ENCODE results near the gene MMRN2. TPM values are rescaled to one million over a fixed set of nuclear protein-coding genes. Genes with fewer than 3 reads are reported as not detected.
A peak's percentile ranks its signal among the peaks of the same experiment; 100 is the strongest.

MMRN2 gene
- total and polyA plus RNA-seq, 12 donors: 9.5 to 44.2 (median 28.4) TPM

- Histone ChIP-seq H3K27me3 (no peaks in the 10 kb centered on the region), H3K36me3 (replicated peaks in 1 of 2) (no peaks in the 10 kb centered on the region), H3K27ac (no peak overlapping the region), H3K4me1 (replicated peaks in 1 of 2) (peaks cover 4 to 21% of the 10 kb centered on the region in 2 donors), H3K9me3 (replicated peaks in 1 of 3) (no peaks in the 10 kb centered on the region), H3K4me3 (no peak overlapping the region)
- WGBS, 4 donors: 83 to 96% (median 85%) methylated on average over 37 to 94 of the region's 94 CpGs
- DNase-seq: peak in 1 of 7 donors; percentile 52
- TF ChIP-seq CTCF (IDR thresholded peaks at IDR 0.05) (no peak), POLR2A (IDR thresholded peaks at IDR 0.05) (no peak)
- intact Hi-C loops (cut with DNase I): no loop called here
Observed at GRCh38 chr10:86942441-86943315, 14.7 kb downstream of the MMRN2 start.

GRCh38 chr10:86941991-86942421 lies 15.4 kb downstream of the MMRN2 start:
- H3K36me3 ChIP-seq (replicated peaks in 1 of 2): no peaks in the 10 kb centered on the region

GRCh38 chr10:86941426-86941825 lies 16.0 kb downstream of the MMRN2 start:
- intact Hi-C loops (cut with DNase I): no loop called here
- peaks cover 12 to 31% of the 10 kb centered on the region in 2 donors for H3K4me1 ChIP-seq (replicated peaks in 1 of 2)

More at GRCh38 chr10:86941991-86942421, 15.4 kb downstream of the MMRN2 start:
- Histone ChIP-seq H3K4me3 (no peak overlapping the region), H3K9me3 (replicated peaks in 1 of 3) (no peaks in the 10 kb centered on the region), H3K4me1 (replicated peaks in 1 of 2) (peaks cover 8 to 26% of the 10 kb centered on the region in 2 donors), H3K27ac (no peak overlapping the region), H3K27me3 (no peaks in the 10 kb centered on the region)
- peak in 1 of 7 donors; percentile 51 for DNase-seq
- WGBS, 4 donors: 91 to 96% (median 92%) methylated on average over 10 to 14 of the region's 14 CpGs
- intact Hi-C loops (cut with DNase I): no loop called here
- TF ChIP-seq CTCF (IDR thresholded peaks at IDR 0.05): no peak
- no peak for TF ChIP-seq POLR2A (IDR thresholded peaks at IDR 0.05)

More at GRCh38 chr10:86941426-86941825, 16.0 kb downstream of the MMRN2 start:
- Histone ChIP-seq H3K27ac (no peak overlapping the region), H3K36me3 (replicated peaks in 1 of 2) (no peaks in the 10 kb centered on the region), H3K4me3 (no peak overlapping the region), H3K9me3 (replicated peaks in 1 of 3) (no peaks in the 10 kb centered on the region), H3K27me3 (no peaks in the 10 kb centered on the region)
- peak in 1 of 7 donors; percentile 24 for DNase-seq
- 76 to 91% (median 87%) methylated on average over 2 of the region's 2 CpGs for WGBS, 4 donors
- TF ChIP-seq POLR2A (IDR thresholded peaks at IDR 0.05) (no peak), CTCF (IDR thresholded peaks at IDR 0.05) (no peak)
